HG02981 (cell line): ENCODE measurements around the gene CCL25.
"Not testable (repeated sequence)": the region's sequence is repeated elsewhere in the genome, so short reads cannot be mapped to it uniquely, and the experiment has no call there.

Experiments used
- ATAC-seq: cut with Tn5 transposase; IDR thresholded peaks from one replicate; pipeline ENCODE4 v1.9.1; 2021; ENCODE audit warnings: mild to moderate bottlenecking, moderate library complexity; ENCODE audit not compliant: unreplicated experiment

The CCL25 gene

GRCh38 chr19:8084152-8084551 lies 31.6 kb downstream of the CCL25 start:
- no peak for ATAC-seq

GRCh38 chr19:8085598-8086408 lies 33.2 kb downstream of the CCL25 start:
- no peak for ATAC-seq

- no peak for ATAC-seq
These were observed 34.3 kb downstream of the CCL25 start for GRCh38 chr19:8086849-8087248.

DNA sequence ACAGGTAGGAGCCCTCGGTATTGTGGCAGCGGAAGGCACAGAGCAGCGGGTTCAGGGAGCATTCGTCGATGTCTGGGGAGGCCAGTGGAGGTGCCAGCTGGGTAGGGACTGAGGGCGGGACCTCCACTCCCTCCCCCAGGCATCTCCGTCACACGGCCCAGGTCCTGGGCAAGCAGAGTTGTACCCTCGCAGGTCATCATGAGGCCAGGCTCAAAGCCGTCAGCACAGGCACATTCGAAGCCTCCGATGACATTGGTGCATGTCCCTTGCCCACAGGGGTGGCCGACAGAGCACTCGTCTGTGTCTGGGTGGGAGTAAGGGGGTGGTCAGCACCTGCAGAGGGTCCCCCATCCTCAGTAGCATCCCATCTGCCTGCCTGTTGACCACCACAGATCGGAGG lies 35.3 kb downstream of the CCL25 start:
- no peak for ATAC-seq

- ATAC-seq: no peak
These were observed 36.4 kb downstream of the CCL25 start for GRCh38 chr19:8088752-8089663.

GRCh38 chr19:8089664-8090601 lies 37.4 kb downstream of the CCL25 start:
- ATAC-seq: no peak

GRCh38 chr19:8090950-8091349 lies 38.4 kb downstream of the CCL25 start:
- no peak for ATAC-seq

DNA sequence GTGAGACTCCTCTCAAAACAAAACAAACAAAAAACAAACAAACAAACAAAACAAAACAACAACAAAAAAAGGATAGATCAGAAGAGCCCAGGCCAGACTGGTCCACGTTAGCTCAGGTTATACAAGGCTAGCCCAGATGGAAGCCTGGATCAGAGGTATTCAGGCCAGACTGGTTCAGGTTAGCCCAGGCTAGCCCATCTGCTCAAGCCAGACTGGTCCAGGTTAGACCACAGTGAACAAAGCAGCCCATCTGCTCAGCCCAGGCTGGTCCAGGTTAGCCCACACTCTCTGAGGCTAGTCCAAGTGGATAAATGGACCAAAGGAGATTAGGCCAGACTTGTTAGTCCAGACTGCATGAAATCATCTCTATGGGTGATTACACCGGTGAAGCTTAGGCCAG lies 41.2 kb downstream of the CCL25 start:
- ATAC-seq: no peak

GRCh38 chr19:8094336-8094735 lies 41.8 kb downstream of the CCL25 start:
- ATAC-seq: no peak

DNA sequence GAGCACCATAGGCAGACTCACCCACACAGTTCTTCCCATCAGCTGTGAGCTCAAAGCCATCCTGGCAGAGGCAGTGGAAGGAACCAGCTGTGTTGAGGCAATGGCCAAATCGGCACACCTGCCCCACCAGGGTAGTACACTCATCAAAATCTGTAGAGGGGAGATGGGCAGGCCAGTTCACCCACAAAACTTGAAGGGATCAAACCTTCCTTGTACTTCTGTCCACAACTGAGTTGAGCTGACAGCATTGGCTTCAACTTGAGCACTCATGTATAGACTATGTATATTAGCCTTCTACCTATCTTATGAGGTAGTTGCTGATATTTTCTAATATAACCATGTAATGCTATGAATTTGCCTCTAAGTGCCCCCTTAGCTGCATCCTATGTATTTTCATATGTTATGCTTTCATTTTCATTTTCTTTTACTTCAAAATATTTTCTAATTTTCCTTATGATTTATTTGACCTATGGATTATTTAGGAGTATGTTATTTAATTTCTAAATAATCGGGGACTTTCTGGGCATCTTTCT lies 42.9 kb downstream of the CCL25 start:
- ATAC-seq: no peak

GRCh38 chr19:8096071-8096470 lies 43.5 kb downstream of the CCL25 start:
- no peak for ATAC-seq

GRCh38 chr19:8097198-8097597 lies 44.6 kb downstream of the CCL25 start:
- no peak for ATAC-seq

DNA sequence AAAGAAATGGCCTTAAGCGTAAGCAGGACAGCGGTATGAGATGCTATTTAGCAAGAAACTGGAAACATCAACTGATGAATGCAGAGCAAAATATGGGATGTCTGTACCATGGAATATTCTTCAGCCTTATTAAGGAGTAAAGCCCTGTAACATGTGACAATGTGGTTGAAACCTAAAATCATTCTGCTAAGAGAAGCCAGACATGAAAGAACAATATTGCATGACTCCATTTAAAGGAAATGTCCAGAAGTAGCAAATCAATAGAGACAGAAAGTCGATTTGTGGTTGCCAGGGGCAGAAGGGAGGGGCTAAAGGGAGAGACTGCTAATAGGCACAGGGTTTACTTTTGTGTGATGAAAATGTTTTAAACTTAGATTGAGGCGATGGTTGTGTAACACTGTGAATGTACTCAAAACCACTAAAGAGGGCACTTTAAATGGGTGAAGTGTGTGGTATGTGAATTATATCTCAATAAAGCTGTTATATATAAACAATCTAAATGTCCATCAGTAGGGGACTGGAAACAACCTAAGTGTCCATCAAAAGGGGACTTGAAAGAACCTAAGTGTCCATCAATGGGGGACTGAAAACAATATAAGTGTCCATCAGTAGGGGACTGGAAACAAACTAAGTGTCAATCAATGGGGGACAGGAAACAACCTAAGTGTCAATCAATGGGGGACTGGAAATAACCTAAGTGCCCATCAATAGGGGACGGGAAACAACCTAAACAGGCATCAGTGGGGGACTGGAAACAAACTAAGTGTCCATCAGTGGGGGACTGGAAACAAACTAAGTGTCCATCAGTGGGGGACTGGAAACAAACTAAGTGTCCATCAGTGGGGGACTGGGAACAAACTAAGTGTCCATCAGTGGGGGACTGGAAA lies 45.4 kb downstream of the CCL25 start:
- ATAC-seq: no peak

GRCh38 chr19:8101311-8101710 lies 48.8 kb downstream of the CCL25 start:
- ATAC-seq: no peak

- ATAC-seq: not testable (repeated sequence)
These were observed 49.4 kb downstream of the CCL25 start for GRCh38 chr19:8101910-8102309.

DNA sequence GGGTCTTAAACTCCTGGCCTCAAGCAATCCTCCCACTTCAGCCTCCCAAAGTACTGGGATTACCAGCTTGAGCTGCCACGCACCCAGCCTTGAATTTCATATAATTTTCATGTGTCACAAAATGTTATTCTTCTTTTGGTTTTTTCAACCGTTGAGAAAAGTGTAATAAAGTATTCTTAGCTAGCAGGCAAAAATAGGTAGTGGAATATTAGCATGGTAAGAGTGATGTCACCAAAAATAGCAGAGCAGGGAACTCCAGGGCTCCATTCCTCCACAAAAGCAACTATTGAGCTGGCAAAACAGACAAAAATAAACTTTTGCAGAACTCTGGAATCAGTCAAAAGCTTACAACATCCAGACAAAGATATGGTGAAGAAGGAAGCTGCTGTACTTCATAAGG lies 52.9 kb downstream of the CCL25 start:
- ATAC-seq: no peak

DNA sequence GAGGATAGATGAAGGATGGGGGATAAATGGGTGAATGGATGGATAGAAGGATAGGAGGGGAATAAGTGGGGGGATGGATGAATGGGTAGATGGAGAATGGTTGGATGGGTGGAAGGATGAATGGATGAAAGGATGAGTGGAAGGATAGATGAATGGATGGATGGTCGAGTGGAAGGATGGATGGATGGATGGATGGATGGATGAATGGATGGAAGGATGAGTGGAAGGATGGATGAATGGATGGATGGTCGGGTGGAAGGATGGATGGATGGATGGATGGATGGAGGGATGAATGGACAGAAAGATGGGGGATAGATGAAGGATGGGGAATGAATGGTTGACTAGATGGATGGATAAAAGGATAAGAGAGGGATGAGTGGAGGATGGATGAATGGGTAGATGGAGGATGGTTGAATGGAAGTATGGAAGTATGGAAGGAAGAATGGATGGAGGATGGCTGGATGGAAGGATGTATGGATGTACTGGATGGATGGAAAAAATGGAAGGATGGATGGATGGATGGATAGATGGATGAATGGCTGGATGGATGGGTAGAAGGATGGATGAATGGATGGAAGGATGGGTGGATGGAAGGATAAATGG lies 54.8 kb downstream of the CCL25 start:
- no peak for ATAC-seq

GRCh38 chr19:8108560-8109445 lies 56.2 kb downstream of the CCL25 start:
- no peak for ATAC-seq
